Activated CD8-positive, alpha-beta memory T cell treated with anti-CD3 and anti-CD28 coated beads, Interleukin-2, amount 50 U/mL, for 1 hour (primary cell): Measurements from ENCODE around the gene ZBTB46.

Source experiments
- DNase-seq: peaks from one replicate; pipeline ENCODE4 v3.0.0-alpha.2; 2020; ENCODE audit errors: extremely low read depth

ZBTB46 gene

DNA sequence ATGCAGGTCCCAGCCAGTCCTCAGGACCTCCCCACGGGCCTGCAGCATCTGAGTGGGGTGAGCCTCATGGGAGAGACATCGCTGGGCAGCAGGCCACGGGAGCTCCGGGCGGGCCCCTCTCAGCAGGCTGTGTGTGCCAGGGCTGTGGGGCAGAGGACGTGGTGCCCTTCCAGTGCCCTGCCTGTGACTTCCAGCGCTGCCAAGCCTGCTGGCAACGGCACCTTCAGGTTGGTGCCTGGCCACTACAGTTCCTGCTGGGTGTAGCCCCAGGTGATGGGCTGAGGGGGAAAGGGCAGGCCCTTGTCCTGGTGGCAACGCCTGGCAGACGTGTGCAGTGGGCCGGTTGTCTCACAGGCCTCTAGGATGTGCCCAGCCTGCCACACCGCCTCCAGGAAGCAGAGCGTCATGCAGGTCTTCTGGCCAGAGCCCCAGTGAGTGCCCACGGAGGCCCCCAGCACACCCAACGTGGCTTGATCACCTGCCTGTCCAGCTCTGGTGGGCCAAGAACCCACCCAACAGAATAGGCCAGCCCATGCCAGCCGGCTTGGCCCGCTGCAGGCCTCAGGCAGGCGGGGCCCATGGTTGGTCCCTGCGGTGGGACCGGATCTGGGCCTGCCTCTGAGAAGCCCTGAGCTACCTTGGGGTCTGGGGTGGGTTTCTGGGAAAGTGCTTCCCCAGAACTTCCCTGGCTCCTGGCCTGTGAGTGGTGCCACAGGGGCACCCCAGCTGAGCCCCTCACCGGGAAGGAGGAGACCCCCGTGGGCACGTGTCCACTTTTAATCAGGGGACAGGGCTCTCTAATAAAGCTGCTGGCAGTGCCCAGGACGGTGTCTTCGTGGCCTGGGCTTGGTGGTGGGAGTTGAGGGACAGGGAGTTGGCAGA, 135.4 kb downstream of the ZBTB46 start:
- no peak for DNase-seq

DNA sequence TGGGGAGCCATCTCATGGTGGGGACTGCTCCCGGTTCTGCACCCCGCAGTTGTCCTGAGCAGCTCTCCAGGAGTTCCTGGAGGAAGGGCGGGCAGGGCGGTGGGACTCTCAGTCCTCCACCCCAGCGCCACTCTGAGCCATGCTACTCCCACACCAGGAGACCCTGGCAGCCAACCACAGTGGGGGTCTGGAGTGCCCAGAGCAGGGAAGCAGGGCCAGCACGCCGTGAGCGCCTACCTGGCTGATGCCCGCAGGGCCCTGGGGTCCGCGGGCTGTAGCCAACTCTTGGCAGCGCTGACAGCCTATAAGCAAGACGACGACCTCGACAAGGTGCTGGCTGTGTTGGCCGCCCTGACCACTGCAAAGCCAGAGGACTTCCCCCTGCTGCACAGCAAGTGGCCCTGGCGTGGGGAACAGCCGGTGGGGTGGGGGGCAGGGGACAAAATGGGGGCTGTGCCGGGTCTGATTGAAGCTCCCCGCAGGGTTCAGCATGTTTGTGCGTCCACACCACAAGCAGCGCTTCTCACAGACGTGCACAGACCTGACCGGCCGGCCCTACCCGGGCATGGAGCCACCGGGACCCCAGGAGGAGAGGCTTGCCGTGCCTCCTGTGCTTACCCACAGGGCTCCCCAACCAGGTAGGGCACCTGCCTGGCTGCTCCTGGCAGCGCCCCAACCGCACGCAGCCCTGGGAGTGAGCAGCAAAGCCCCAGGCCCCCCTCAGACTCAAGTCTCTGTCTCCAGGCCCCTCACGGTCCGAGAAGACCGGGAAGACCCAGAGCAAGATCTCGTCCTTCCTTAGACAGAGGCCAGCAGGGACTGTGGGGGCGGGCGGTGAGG, 136.3 kb downstream of the ZBTB46 start:
- no peak for DNase-seq

GRCh38 chr20:63693733-63694583, 137.1 kb downstream of the ZBTB46 start:
- DNase-seq: no peak
